ENCODE results near the gene AIRE. TPM values are rescaled to one million over a fixed set of nuclear protein-coding genes. Genes with fewer than 3 reads are reported as not detected.
"Not testable (repeated sequence)": the region's sequence is repeated elsewhere in the genome, so short reads cannot be mapped to it uniquely, and the experiment has no call there.

Gene AIRE
- total RNA-seq, 6 experiments from 2014 or later = not detected

DNA sequence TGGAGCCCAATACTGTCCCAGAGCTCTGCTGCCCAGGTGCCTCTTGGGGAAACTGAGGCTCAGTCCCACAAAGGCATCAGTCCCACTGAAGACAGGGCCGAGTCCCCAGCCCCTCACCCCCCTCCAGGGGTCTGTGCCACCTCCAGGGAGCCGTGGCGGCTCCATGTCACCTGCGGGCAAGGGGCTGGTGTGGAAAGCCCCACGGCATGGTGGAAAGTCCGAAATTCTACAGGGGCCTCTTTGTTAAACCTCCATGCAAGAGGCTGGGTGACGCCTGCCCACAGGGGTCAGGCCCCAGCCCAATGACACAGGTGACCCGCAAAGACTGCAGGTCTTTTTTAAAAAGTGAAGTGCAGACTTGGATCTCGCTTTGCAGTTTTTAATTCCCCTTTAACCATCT lies 3.3 kb upstream of the AIRE start:
- DNase-seq (peak in 1 of 3 donors; percentile 40), ATAC-seq (no peak)
- Histone ChIP-seq H3K27ac (no peak overlapping the region), H3K27me3 (no peaks in the 10 kb centered on the region), H3K9me3 (no peaks in the 10 kb centered on the region), H3K36me3 (no peaks in the 10 kb centered on the region), H3K4me3 (no peak overlapping the region), H3K4me1 (peaks cover 0 to 3% (median 0%) of the 10 kb centered on the region in 4 donors)
- intact Hi-C loops (cut with DNase I) = no loop called here
- TF ChIP-seq CTCF (IDR thresholded peaks at IDR 0.05) = no peak
- TF ChIP-seq POLR2A (IDR thresholded peaks at IDR 0.05) = no peak
- WGBS (ENCODE audit: insufficient coverage, low coverage, low lambda C conversion rate, missing lambda C conversion rate) = 100% methylated on average over 1 of the region's 9 CpGs

DNA sequence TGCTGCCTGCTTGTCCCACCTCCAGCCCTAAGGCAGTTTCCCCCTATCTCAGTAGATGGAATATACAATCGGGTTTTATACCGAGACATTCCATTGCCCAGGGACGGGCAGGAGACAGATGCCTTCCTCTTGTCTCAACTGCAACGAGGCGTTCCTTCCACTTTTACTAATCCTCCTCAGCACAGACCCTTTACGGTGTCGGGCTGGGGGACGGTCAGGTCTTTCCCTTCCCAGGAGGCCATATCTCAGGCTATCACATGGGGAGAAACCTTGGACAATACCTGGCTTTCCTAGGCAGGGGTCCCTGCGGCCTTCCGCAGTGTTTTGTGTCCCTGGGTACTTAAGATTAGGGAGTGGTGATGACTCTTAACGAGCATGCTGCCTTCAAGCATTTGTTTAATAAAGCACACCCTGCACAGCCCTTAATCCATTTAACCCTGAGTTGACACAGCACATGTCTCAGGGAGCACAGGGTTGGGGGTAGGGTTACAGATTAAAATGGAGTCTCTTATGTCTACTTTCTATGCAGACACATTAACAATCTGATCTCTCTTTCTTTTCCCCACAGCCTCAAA lies 2.4 kb upstream of the AIRE start:
- DNase-seq = peak in 1 of 3 donors; percentile 9
- H3K27ac ChIP-seq; H3K27me3 ChIP-seq; H3K4me1 ChIP-seq; H3K4me3 ChIP-seq; H3K9me3 ChIP-seq; ATAC-seq; intact Hi-C loops (cut with DNase I); H3K36me3 ChIP-seq: not testable (repeated sequence)
- WGBS (ENCODE audit: insufficient coverage, low coverage, low lambda C conversion rate, missing lambda C conversion rate) = 83% methylated on average over 7 of the region's 11 CpGs

GRCh38 chr21:44283948-44284347 lies 1.7 kb upstream of the AIRE start:
- TF ChIP-seq CTCF (IDR thresholded peaks at IDR 0.05) = no peak
- TF ChIP-seq POLR2A (IDR thresholded peaks at IDR 0.05) = no peak
- intact Hi-C loops (cut with DNase I) = no loop called here
- H3K27ac ChIP-seq = no peak overlapping the region
- peak in 1 of 3 donors; percentile 35 for DNase-seq
- H3K9me3 ChIP-seq = no peaks in the 10 kb centered on the region
- H3K36me3 ChIP-seq = no peaks in the 10 kb centered on the region
- ATAC-seq = no peak
- H3K27me3 ChIP-seq = no peaks in the 10 kb centered on the region
- peaks cover 0 to 3% (median 0%) of the 10 kb centered on the region in 4 donors for H3K4me1 ChIP-seq
- WGBS (ENCODE audit: insufficient coverage, low coverage, low lambda C conversion rate, missing lambda C conversion rate) = 61% methylated on average over 3 of the region's 11 CpGs
- H3K4me3 ChIP-seq = no peak overlapping the region

- TF ChIP-seq CTCF (IDR thresholded peaks at IDR 0.05) = no peak
- TF ChIP-seq POLR2A (IDR thresholded peaks at IDR 0.05) = no peak
- no peaks in the 10 kb centered on the region for H3K36me3 ChIP-seq
- H3K27me3 ChIP-seq = no peaks in the 10 kb centered on the region
- ATAC-seq = no peak
- peaks cover 0 to 3% (median 0%) of the 10 kb centered on the region in 4 donors for H3K4me1 ChIP-seq
- H3K9me3 ChIP-seq = no peaks in the 10 kb centered on the region
- intact Hi-C loops (cut with DNase I) = no loop called here
- no peak overlapping the region for H3K4me3 ChIP-seq
- no peak overlapping the region for H3K27ac ChIP-seq
- DNase-seq = peak in 2 of 3 donors; percentile 15 to 44
- no CpG with 5 or more reads among the region's 21 CpGs for WGBS (ENCODE audit: insufficient coverage, low coverage, low lambda C conversion rate, missing lambda C conversion rate)
Measured at GRCh38 chr21:44286086-44286715, 525 bp downstream of the AIRE start.
